ENCODE measurements around the gene MRPL30. TPM values are rescaled to one million over a fixed set of nuclear protein-coding genes. Genes with fewer than 3 reads are reported as not detected.

Gene MRPL30
- total RNA-seq, 6 donors from 2014 or later: 9.4 to 44.5 (median 17.0) TPM

DNA sequence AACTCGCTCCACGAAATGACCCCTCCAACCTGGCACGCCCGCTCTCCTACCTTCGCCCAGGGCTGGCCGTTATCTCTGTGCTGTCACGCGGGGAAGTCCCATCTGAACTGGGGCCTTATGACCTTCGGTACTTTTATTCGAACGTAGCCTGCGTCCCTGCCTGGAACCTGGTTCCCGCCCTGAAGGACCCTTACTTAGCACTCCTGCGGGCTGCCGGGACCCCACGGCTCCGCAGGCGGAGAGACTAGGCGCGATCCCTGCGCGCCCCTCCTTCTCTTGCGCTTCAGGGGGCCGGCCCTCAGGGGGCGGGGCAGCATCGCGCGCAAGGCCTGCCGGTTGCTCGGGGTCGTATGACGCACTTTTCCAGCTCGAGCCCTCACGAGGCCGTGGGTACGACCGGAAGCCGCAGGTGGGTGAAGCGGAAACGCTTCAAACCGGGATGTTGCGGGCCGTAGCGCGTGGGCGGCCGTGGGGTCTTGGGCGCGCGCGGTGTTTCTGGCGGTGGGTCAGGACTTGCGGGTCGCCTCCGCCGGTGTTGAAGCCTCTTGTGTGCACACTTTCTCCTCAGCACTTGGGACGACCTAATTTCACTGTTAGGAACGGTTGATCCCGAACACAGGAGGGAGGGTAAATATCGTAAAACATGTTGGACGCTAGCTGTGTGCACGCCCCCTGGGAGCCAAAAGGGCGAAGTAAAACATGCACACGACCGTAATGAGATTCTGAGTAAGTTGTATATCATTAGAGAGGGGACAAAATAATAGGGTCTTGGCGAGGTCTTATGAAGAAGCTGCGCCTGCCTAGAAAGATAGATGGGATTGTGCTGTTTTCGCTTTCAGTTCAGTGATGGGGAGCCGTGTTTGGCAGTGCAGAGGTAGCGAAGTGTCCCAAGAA is 26.1 kb upstream of the MRPL30 start, which contains the start of the genes LIPT1 and TSGA10:
Gene LIPT1 (plus strand): TSS at position 325 of the 894 bp plus-strand sequence. CDS start 6,991 bp downstream, outside the sequence.
Gene TSGA10 (minus strand): TSS at position 300 of the 894 bp plus-strand sequence. CDS start 45,503 bp downstream, outside the sequence.
- Histone ChIP-seq H3K9me3 (no peaks in the 10 kb centered on the region), H3K27ac (peak within 1 kb of the TSS; percentile 87 to 92 (median 90)), H3K36me3 (peaks cover 0 to 24% (median 0%) of the 10 kb centered on the region in 4 donors), H3K27me3 (no peaks in the 10 kb centered on the region), H3K4me3 (peak within 1 kb of the TSS; percentile 65 to 82 (median 72)), H3K4me1 (peaks cover 12 to 23% (median 16%) of the 10 kb centered on the region in 4 donors)
- peak; percentile 98 to 100 for ATAC-seq (ENCODE audit: low FRiP score in 2 of 2)
- DNase-seq: peak; percentile 94 to 98
- WGBS, 2 donors: 0 to 1% methylated on average over 19 to 55 of the region's 70 CpGs
- peak; percentile 89 to 97 for TF ChIP-seq POLR2AphosphoS5 (IDR thresholded peaks at IDR 0.05)
- peak in 1 of 4 donors; percentile 86 for TF ChIP-seq EP300 (IDR thresholded peaks at IDR 0.05)
- TF ChIP-seq, protein P1, sequence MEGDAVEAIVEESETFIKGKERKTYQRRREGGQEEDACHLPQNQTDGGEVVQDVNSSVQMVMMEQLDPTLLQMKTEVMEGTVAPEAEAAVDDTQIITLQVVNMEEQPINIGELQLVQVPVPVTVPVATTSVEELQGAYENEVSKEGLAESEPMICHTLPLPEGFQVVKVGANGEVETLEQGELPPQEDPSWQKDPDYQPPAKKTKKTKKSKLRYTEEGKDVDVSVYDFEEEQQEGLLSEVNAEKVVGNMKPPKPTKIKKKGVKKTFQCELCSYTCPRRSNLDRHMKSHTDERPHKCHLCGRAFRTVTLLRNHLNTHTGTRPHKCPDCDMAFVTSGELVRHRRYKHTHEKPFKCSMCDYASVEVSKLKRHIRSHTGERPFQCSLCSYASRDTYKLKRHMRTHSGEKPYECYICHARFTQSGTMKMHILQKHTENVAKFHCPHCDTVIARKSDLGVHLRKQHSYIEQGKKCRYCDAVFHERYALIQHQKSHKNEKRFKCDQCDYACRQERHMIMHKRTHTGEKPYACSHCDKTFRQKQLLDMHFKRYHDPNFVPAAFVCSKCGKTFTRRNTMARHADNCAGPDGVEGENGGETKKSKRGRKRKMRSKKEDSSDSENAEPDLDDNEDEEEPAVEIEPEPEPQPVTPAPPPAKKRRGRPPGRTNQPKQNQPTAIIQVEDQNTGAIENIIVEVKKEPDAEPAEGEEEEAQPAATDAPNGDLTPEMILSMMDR (IDR thresholded peaks at IDR 0.05): peak in 3 of 6 experiments; percentile 10 to 35 (median 28)
- peak in 3 of 4 donors; percentile 74 to 90 (median 80) for TF ChIP-seq POLR2A (IDR thresholded peaks at IDR 0.05)

- Histone ChIP-seq H3K36me3 (peaks cover 0 to 28% (median under 1%) of the 10 kb centered on the region in 4 donors), H3K4me3 (no peak overlapping the region), H3K9me3 (no peaks in the 10 kb centered on the region), H3K27ac (no peak overlapping the region), H3K4me1 (peaks cover 12 to 23% (median 16%) of the 10 kb centered on the region in 4 donors), H3K27me3 (no peaks in the 10 kb centered on the region)
- ATAC-seq (ENCODE audit: low FRiP score in 2 of 2): no peak
- no peak for DNase-seq
- TF ChIP-seq POLR2AphosphoS5 (IDR thresholded peaks at IDR 0.05) (no peak), POLR2A (IDR thresholded peaks at IDR 0.05) (no peak), EP300 (IDR thresholded peaks at IDR 0.05) (no peak)
- TF ChIP-seq, protein P1 (IDR thresholded peaks at IDR 0.05): no peak
- WGBS, 2 donors: 68 to 77% methylated on average over 1 of the region's 1 CpG
Observed at GRCh38 chr2:99156891-99157290, 24.1 kb upstream of the MRPL30 start.

- 94% methylated on average over 5 of the region's 5 CpGs for WGBS, 2 donors
- Histone ChIP-seq H3K4me1 (peaks cover 12 to 17% (median 15%) of the 10 kb centered on the region in 4 donors), H3K36me3 (peaks cover 0 to 37% (median 4%) of the 10 kb centered on the region in 4 donors), H3K9me3 (no peaks in the 10 kb centered on the region), H3K4me3 (no peak overlapping the region), H3K27ac (no peak overlapping the region), H3K27me3 (no peaks in the 10 kb centered on the region)
- ATAC-seq (ENCODE audit: low FRiP score in 2 of 2) (no peak), DNase-seq (no peak)
- TF ChIP-seq, protein P1 (IDR thresholded peaks at IDR 0.05): no peak
Observed at GRCh38 chr2:99158599-99158998, 22.4 kb upstream of the MRPL30 start.

- ATAC-seq (ENCODE audit: low FRiP score in 2 of 2) (no peak), DNase-seq (no peak)
- no peaks in the 10 kb centered on the region for H3K9me3 ChIP-seq
- H3K27ac ChIP-seq: no peak overlapping the region
- no peak for TF ChIP-seq EP300 (IDR thresholded peaks at IDR 0.05)
- TF ChIP-seq POLR2A (IDR thresholded peaks at IDR 0.05): no peak
- TF ChIP-seq, protein P1 (IDR thresholded peaks at IDR 0.05): no peak
- TF ChIP-seq POLR2AphosphoS5 (IDR thresholded peaks at IDR 0.05): no peak
- 90 to 92% methylated on average over 4 of the region's 4 CpGs for WGBS, 2 donors
- H3K36me3 ChIP-seq: peaks cover 0 to 41% (median 4%) of the 10 kb centered on the region in 4 donors
- no peak overlapping the region for H3K4me3 ChIP-seq
- peaks cover 5 to 8% (median 7%) of the 10 kb centered on the region in 4 donors for H3K4me1 ChIP-seq
- H3K27me3 ChIP-seq: no peaks in the 10 kb centered on the region
Observed at GRCh38 chr2:99159594-99159993, 21.4 kb upstream of the MRPL30 start.
